WTC11 (cell line): ENCODE results near the gene CCDC201. TPM values are rescaled to one million over a fixed set of nuclear protein-coding genes. Genes with fewer than 3 reads are reported as not detected.

ENCODE experiments used
- ATAC-seq: fragments of 200-7000 bp; cut with Tn5 transposase; 2 replicates; pipeline ENCODE4 v1.10.0; 2021; ENCODE audit warnings: mild to moderate bottlenecking, moderate library complexity
- CTCF ChIA-PET: fragments of 300-600 bp; sonication (Branson Sonifier 250); formaldehyde crosslinking; loops from one replicate; lab custom pipeline; 2021; ENCODE audit warnings: antibody characterized with exemption; lab: Charles Lee
- POLR2A ChIA-PET: fragments of 350-600 bp; sonication (Branson Sonifier 250); formaldehyde crosslinking; loops from one replicate; lab custom pipeline; 2021; ENCODE audit warnings: antibody characterized with exemption; lab: Charles Lee
- DNase-seq: peaks from one replicate; pipeline ENCODE4 v3.0.0; 2021; ENCODE audit warnings: low spot score
- H3K27ac Mint-ChIP-seq: 2 replicates; pipeline ENCODE4 v1.8.0; 2021; ENCODE audit warnings: mixed read lengths
- H3K27me3 Mint-ChIP-seq: 2 replicates; pipeline ENCODE4 v1.8.0; 2021; ENCODE audit warnings: low read depth, mild to moderate bottlenecking, moderate library complexity, mixed read lengths
- H3K36me3 Mint-ChIP-seq: 2 replicates; pipeline ENCODE4 v1.8.0; 2021; ENCODE audit warnings: mixed read lengths
- H3K4me1 Mint-ChIP-seq: 2 replicates; pipeline ENCODE4 v1.8.0; 2022; ENCODE audit warnings: mixed read lengths
- H3K4me3 Mint-ChIP-seq: 2 replicates; pipeline ENCODE4 v1.8.0; 2021; ENCODE audit warnings: mild to moderate bottlenecking, moderate library complexity, mixed read lengths
- H3K9me3 Mint-ChIP-seq: 2 replicates; pipeline ENCODE4 v1.8.0; 2021; ENCODE audit warnings: mixed read lengths
- ARID4B ChIP-seq: sonication (generic); formaldehyde crosslinking; IDR thresholded peaks from 2 replicates; pipeline ENCODE4 v1.8.0; 2023; ENCODE audit warnings: missing genetic modification reagents, mild to moderate bottlenecking, borderline replicate concordance
- CBFB ChIP-seq: sonication (generic); formaldehyde crosslinking; IDR thresholded peaks from 2 replicates; pipeline ENCODE4 v1.8.1; 2022; ENCODE audit warnings: mild to moderate bottlenecking, low read depth, missing genetic modification reagents
- E2F4 ChIP-seq: sonication (generic); formaldehyde crosslinking; IDR thresholded peaks from 2 replicates; pipeline ENCODE4 v1.8.1; 2022; ENCODE audit warnings: low read depth, mild to moderate bottlenecking, moderate library complexity, missing genetic modification reagents, borderline replicate concordance
- ESRRA ChIP-seq: sonication (generic); formaldehyde crosslinking; IDR thresholded peaks from 2 replicates; pipeline ENCODE4 v1.8.1; 2022; ENCODE audit warnings: mild to moderate bottlenecking, missing genetic modification reagents, borderline replicate concordance
- FOXJ3 ChIP-seq: sonication (generic); formaldehyde crosslinking; IDR thresholded peaks from 2 replicates; pipeline ENCODE4 v1.9.0; 2021; ENCODE audit warnings: missing genetic modification reagents, mild to moderate bottlenecking, borderline replicate concordance
- FOXK1 ChIP-seq: sonication (generic); formaldehyde crosslinking; IDR thresholded peaks from 2 replicates; pipeline ENCODE4 v1.8.0; 2022; ENCODE audit warnings: mild to moderate bottlenecking, moderate library complexity, missing genetic modification reagents
- FOXP4 ChIP-seq: sonication (generic); formaldehyde crosslinking; IDR thresholded peaks from 2 replicates; pipeline ENCODE4 v1.8.0; 2022; ENCODE audit warnings: mild to moderate bottlenecking, missing genetic modification reagents
- GRHL2 ChIP-seq: fragments of 250-450 bp; sonication (Bioruptor Pico); IDR thresholded peaks from 2 replicates; pipeline ENCODE4 v1.8.0; 2022; ENCODE audit warnings: mild to moderate bottlenecking, moderate library complexity; ENCODE audit not compliant: insufficient replicate concordance, severe bottlenecking
- MLX ChIP-seq: sonication (generic); formaldehyde crosslinking; IDR thresholded peaks from 2 replicates; pipeline ENCODE4 v1.8.1; 2023; ENCODE audit warnings: mild to moderate bottlenecking, missing genetic modification reagents, moderate library complexity
- RELA ChIP-seq: sonication (generic); formaldehyde crosslinking; IDR thresholded peaks from 2 replicates; pipeline ENCODE4 v1.8.1; 2022; ENCODE audit warnings: missing genetic modification reagents, mild to moderate bottlenecking, borderline replicate concordance
- TCF7 ChIP-seq: sonication (generic); formaldehyde crosslinking; IDR thresholded peaks from 2 replicates; pipeline ENCODE4 v1.8.0; 2022; ENCODE audit warnings: mild to moderate bottlenecking, low read depth, missing genetic modification reagents, moderate library complexity
- TP53 ChIP-seq: sonication (generic); formaldehyde crosslinking; IDR thresholded peaks from 2 replicates; pipeline ENCODE4 v1.8.1; 2023; ENCODE audit warnings: mild to moderate bottlenecking, missing genetic modification reagents
- USF2 ChIP-seq: sonication (generic); formaldehyde crosslinking; IDR thresholded peaks from 2 replicates; pipeline ENCODE4 v1.8.1; 2023; ENCODE audit warnings: mild to moderate bottlenecking, missing genetic modification reagents, moderate library complexity
- ZNF138 ChIP-seq: sonication (generic); formaldehyde crosslinking; conservative IDR thresholded peaks from 2 replicates; pipeline ENCODE4 v1.8.1; 2022; ENCODE audit warnings: mild to moderate bottlenecking, moderate library complexity, missing genetic modification reagents
- ZNF263 ChIP-seq: sonication (generic); formaldehyde crosslinking; IDR thresholded peaks from 2 replicates; pipeline ENCODE4 v1.8.1; 2022; ENCODE audit warnings: low read depth, mild to moderate bottlenecking, moderate library complexity, missing genetic modification reagents
- ZNF416 ChIP-seq: fragments of 250-450 bp; sonication (Bioruptor Pico); IDR thresholded peaks from 2 replicates; pipeline ENCODE4 v1.9.0; 2021; ENCODE audit warnings: mild to moderate bottlenecking, inconsistent platforms
- total RNA-seq: library from RNA; stranded (reverse); gene quantifications from 3 replicates; pipeline ENCODE4 v1.2.3, GENCODE V29; 2021
- TF ChIP-seq, protein P1 (sequence below): sonication (generic); formaldehyde crosslinking; IDR thresholded peaks from 2 replicates; pipeline ENCODE4 v1.8.0; 2022; ENCODE audit warnings: missing genetic modification reagents
- TF ChIP-seq, protein P2 (sequence below): sonication (generic); formaldehyde crosslinking; IDR thresholded peaks from 2 replicates; pipeline ENCODE4 v1.8.1; 2022; ENCODE audit warnings: low read depth, missing genetic modification reagents, borderline replicate concordance
- TF ChIP-seq, protein P3 (sequence below): sonication (generic); formaldehyde crosslinking; IDR thresholded peaks from 2 replicates; pipeline ENCODE4 v1.8.1; 2022; ENCODE audit warnings: mild to moderate bottlenecking, missing genetic modification reagents, moderate library complexity, borderline replicate concordance

The CCDC201 gene
- total RNA-seq, 1 experiment from 2014 or later = not detected

DNA sequence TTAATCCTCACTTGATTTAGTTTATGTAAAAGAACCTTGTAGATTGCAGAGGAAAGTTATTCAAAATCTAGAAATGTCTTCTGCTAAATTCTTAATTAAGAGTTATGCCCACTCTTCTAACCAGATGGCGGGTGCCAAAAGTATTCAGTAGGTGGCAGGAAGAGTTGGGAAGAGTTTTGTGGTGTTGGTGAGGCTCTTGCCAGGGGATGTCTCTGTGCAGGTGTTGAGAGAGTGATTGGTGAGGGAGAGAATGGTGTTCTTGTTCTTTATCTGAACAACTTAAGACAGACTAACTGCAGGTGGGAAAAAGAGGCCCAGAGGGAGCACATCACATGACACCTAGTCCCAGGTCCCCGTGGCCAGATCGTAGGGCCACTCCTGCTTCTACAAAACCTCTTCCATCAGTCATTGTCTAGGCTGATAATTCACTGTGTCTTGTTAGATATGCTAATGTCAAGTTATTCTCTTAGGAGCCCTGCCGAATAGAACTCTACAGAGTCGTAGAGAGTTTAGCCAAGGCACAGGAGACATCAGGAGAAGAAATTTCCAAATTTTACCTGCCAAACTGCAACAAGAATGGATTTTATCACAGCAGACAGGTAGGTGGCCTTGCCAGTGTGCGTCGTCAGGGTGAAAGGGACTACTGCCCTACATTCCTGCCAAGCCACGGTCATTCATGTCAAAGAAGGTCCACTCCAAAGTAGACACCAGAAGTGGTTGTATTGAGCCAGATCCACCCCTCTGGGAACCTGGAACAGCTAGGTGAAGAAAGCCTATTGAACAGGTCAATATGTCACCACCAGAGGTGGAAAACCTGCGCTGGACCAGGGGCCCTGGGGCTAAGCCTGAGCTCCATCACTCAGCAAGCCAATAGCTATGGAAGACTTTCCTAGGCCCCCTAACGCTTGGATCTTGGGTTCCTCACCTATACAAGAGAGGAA is 18.9 kb upstream of the CCDC201 start:
- H3K9me3 Mint-ChIP-seq = no peaks in the 10 kb centered on the region
- H3K27ac Mint-ChIP-seq = no peak overlapping the region
- DNase-seq (no peak), ATAC-seq (no peak)
- ChIA-PET POLR2A (no interaction called here), CTCF (interaction anchor here (0.6 to 1.7 kb wide), 12 partner anchors 8 to 466 kb away, joined by 3 to 11 read pairs (median 6); partner anchors contain the start of gene IGFBP3)
- H3K36me3 Mint-ChIP-seq = no peaks in the 10 kb centered on the region
- peaks cover 16% of the 10 kb centered on the region for H3K4me1 Mint-ChIP-seq
- peaks cover 45% of the 10 kb centered on the region for H3K27me3 Mint-ChIP-seq
- no peak overlapping the region for H3K4me3 Mint-ChIP-seq
- TF ChIP-seq TCF7 (CRISPR knock-in tag) = no peak
- TF ChIP-seq CBFB = no peak
- TF ChIP-seq FOXK1 (CRISPR knock-in tag) = no peak
- TF ChIP-seq MLX (CRISPR knock-in tag) = no peak
- TF ChIP-seq, protein P1, sequence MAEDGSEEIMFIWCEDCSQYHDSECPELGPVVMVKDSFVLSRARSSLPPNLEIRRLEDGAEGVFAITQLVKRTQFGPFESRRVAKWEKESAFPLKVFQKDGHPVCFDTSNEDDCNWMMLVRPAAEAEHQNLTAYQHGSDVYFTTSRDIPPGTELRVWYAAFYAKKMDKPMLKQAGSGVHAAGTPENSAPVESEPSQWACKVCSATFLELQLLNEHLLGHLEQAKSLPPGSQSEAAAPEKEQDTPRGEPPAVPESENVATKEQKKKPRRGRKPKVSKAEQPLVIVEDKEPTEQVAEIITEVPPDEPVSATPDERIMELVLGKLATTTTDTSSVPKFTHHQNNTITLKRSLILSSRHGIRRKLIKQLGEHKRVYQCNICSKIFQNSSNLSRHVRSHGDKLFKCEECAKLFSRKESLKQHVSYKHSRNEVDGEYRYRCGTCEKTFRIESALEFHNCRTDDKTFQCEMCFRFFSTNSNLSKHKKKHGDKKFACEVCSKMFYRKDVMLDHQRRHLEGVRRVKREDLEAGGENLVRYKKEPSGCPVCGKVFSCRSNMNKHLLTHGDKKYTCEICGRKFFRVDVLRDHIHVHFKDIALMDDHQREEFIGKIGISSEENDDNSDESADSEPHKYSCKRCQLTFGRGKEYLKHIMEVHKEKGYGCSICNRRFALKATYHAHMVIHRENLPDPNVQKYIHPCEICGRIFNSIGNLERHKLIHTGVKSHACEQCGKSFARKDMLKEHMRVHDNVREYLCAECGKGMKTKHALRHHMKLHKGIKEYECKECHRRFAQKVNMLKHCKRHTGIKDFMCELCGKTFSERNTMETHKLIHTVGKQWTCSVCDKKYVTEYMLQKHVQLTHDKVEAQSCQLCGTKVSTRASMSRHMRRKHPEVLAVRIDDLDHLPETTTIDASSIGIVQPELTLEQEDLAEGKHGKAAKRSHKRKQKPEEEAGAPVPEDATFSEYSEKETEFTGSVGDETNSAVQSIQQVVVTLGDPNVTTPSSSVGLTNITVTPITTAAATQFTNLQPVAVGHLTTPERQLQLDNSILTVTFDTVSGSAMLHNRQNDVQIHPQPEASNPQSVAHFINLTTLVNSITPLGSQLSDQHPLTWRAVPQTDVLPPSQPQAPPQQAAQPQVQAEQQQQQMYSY (CRISPR knock-in tag) = no peak
- no peak for TF ChIP-seq ZNF416 (CRISPR knock-in tag)
- no peak for TF ChIP-seq ARID4B (CRISPR knock-in tag)
- TF ChIP-seq GRHL2 (CRISPR knock-in tag) = no peak
- no peak for TF ChIP-seq ZNF263 (CRISPR knock-in tag)
- no peak for TF ChIP-seq TP53 (CRISPR knock-in tag)
- TF ChIP-seq, protein P2, sequence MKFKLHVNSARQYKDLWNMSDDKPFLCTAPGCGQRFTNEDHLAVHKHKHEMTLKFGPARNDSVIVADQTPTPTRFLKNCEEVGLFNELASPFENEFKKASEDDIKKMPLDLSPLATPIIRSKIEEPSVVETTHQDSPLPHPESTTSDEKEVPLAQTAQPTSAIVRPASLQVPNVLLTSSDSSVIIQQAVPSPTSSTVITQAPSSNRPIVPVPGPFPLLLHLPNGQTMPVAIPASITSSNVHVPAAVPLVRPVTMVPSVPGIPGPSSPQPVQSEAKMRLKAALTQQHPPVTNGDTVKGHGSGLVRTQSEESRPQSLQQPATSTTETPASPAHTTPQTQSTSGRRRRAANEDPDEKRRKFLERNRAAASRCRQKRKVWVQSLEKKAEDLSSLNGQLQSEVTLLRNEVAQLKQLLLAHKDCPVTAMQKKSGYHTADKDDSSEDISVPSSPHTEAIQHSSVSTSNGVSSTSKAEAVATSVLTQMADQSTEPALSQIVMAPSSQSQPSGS (CRISPR knock-in tag) = no peak
- no peak for TF ChIP-seq USF2
- TF ChIP-seq, protein P3, sequence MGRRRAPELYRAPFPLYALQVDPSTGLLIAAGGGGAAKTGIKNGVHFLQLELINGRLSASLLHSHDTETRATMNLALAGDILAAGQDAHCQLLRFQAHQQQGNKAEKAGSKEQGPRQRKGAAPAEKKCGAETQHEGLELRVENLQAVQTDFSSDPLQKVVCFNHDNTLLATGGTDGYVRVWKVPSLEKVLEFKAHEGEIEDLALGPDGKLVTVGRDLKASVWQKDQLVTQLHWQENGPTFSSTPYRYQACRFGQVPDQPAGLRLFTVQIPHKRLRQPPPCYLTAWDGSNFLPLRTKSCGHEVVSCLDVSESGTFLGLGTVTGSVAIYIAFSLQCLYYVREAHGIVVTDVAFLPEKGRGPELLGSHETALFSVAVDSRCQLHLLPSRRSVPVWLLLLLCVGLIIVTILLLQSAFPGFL (CRISPR knock-in tag) = no peak
- TF ChIP-seq ZNF138 (CRISPR knock-in tag) = no peak
- no peak for TF ChIP-seq FOXJ3 (CRISPR knock-in tag)
- TF ChIP-seq E2F4 (CRISPR knock-in tag) = no peak
- TF ChIP-seq ESRRA = no peak
- no peak for TF ChIP-seq FOXP4 (CRISPR knock-in tag)
- TF ChIP-seq RELA (CRISPR knock-in tag) = no peak
